HepG2 (cell line): ENCODE results near the gene PRSS53. TPM values are rescaled to one million over a fixed set of nuclear protein-coding genes. Genes with fewer than 3 reads are reported as not detected.
A peak's percentile ranks its signal among the peaks of the same experiment; 100 is the strongest.

Source experiments
- CENPBD1 ChIP-seq: sonication (generic); formaldehyde crosslinking; IDR thresholded peaks from 2 replicates; pipeline ENCODE4 v1.8.0; 2022; ENCODE audit warnings: missing genetic modification reagents, low read depth, mild to moderate bottlenecking, borderline replicate concordance
- CENPX ChIP-seq: sonication (generic); formaldehyde crosslinking; IDR thresholded peaks from 2 replicates; pipeline ENCODE4 v1.9.0; 2021; ENCODE audit warnings: mild to moderate bottlenecking, missing genetic modification reagents, moderate library complexity
- ISX ChIP-seq: sonication (generic); formaldehyde crosslinking; conservative IDR thresholded peaks from 2 replicates; pipeline ENCODE4 v1.5.0; 2020; ENCODE audit warnings: missing genetic modification reagents
- KLF12 ChIP-seq: sonication (generic); formaldehyde crosslinking; IDR thresholded peaks from 2 replicates; pipeline ENCODE4 v1.4.0; 2020; ENCODE audit warnings: missing genetic modification reagents, borderline replicate concordance
- NRL ChIP-seq: sonication (generic); formaldehyde crosslinking; IDR thresholded peaks from 2 replicates; pipeline ENCODE4 v1.5.0; 2020; ENCODE audit warnings: missing genetic modification reagents, mild to moderate bottlenecking, moderate library complexity, borderline replicate concordance
- PBX2 ChIP-seq: IDR thresholded peaks from 2 replicates; pipeline ENCODE4 v1.6.1; 2016; ENCODE audit warnings: control low read depth
- PHB2 ChIP-seq: fragments of 450-650 bp; IDR thresholded peaks from 2 replicates; pipeline ENCODE4 v1.6.1; 2018; ENCODE audit not compliant: partially characterized antibody
- RBAK ChIP-seq: sonication (generic); formaldehyde crosslinking; IDR thresholded peaks from 2 replicates; pipeline ENCODE4 v1.5.1; 2020; ENCODE audit warnings: mild to moderate bottlenecking, missing genetic modification reagents
- RBM22 ChIP-seq: fragments of 200-400 bp; formaldehyde crosslinking; optimal IDR thresholded peaks from 2 replicates; pipeline ENCODE3; 2017; ENCODE audit warnings: mild to moderate bottlenecking, low read length, moderate library complexity
- SMAD1 ChIP-seq: sonication (generic); formaldehyde crosslinking; IDR thresholded peaks from 2 replicates; pipeline ENCODE4 v1.4.0; 2020; ENCODE audit warnings: missing genetic modification reagents, low read depth, mild to moderate bottlenecking, borderline replicate concordance
- SNAPC2 ChIP-seq: sonication (generic); formaldehyde crosslinking; IDR thresholded peaks from 2 replicates; pipeline ENCODE4 v1.8.1; 2022; ENCODE audit warnings: mild to moderate bottlenecking, missing genetic modification reagents
- XBP1 ChIP-seq: sonication (generic); formaldehyde crosslinking; IDR thresholded peaks from 2 replicates; pipeline ENCODE4 v1.5.0; 2020; ENCODE audit warnings: missing genetic modification reagents
- YY1 ChIP-seq: IDR thresholded peaks from 2 replicates; pipeline ENCODE4 v1.6.1; 2011; ENCODE audit warnings: low read length, low read depth, moderate library complexity, mild to moderate bottlenecking; ENCODE audit not compliant: insufficient read depth, insufficient replicate concordance
- ZFY ChIP-seq: sonication (generic); formaldehyde crosslinking; IDR thresholded peaks from 2 replicates; pipeline ENCODE4 v1.4.0; 2020; ENCODE audit warnings: missing genetic modification reagents
- ZNF232 ChIP-seq: sonication (generic); formaldehyde crosslinking; IDR thresholded peaks from 2 replicates; pipeline ENCODE4 v1.4.0; 2020; ENCODE audit warnings: missing genetic modification reagents, borderline replicate concordance
- ZNF30 ChIP-seq: sonication (generic); formaldehyde crosslinking; IDR thresholded peaks from 2 replicates; pipeline ENCODE4 v1.5.0; 2020; ENCODE audit warnings: mild to moderate bottlenecking, missing genetic modification reagents
- ZNF446 ChIP-seq: sonication (generic); formaldehyde crosslinking; IDR thresholded peaks from 2 replicates; pipeline ENCODE4 v1.5.0; 2020; ENCODE audit warnings: mild to moderate bottlenecking, missing genetic modification reagents
- ZNF619 ChIP-seq: sonication (generic); formaldehyde crosslinking; IDR thresholded peaks from 2 replicates; pipeline ENCODE4 v1.4.0; 2020; ENCODE audit warnings: mild to moderate bottlenecking, missing genetic modification reagents
- ZNF660 ChIP-seq: sonication (generic); formaldehyde crosslinking; IDR thresholded peaks from 2 replicates; pipeline ENCODE4 v1.5.1; 2020; ENCODE audit warnings: mild to moderate bottlenecking, low read depth, missing genetic modification reagents, borderline replicate concordance
- ZNF792 ChIP-seq: IDR thresholded peaks from 2 replicates; pipeline ENCODE4 v1.6.1; 2016
- ZNF839 ChIP-seq: sonication (generic); formaldehyde crosslinking; IDR thresholded peaks from 2 replicates; pipeline ENCODE4 v1.4.0; 2020; ENCODE audit warnings: missing genetic modification reagents, mild to moderate bottlenecking, borderline replicate concordance
- ZNF841 ChIP-seq: sonication (generic); formaldehyde crosslinking; IDR thresholded peaks from 2 replicates; pipeline ENCODE4 v1.8.1; 2023; ENCODE audit warnings: missing genetic modification reagents, borderline replicate concordance
- ZSCAN29 ChIP-seq: sonication (generic); formaldehyde crosslinking; conservative IDR thresholded peaks from 2 replicates; pipeline ENCODE4 v1.4.0; 2020; ENCODE audit warnings: mild to moderate bottlenecking, missing genetic modification reagents
- ZZZ3 ChIP-seq: sonication (generic); formaldehyde crosslinking; IDR thresholded peaks from 2 replicates; pipeline ENCODE4 v1.4.0; 2020; ENCODE audit warnings: missing genetic modification reagents, mild to moderate bottlenecking, borderline replicate concordance
- polyA plus RNA-seq, 8 experiments: library from polyadenylated mRNA; depleted of rRNA in 3 of 8; stranded (reverse) in 7 of 8; unstranded in 1 of 8; fragments of >200 nt; fragmentation: Illumina TruSeq in 4 of 8; extraction: Trizol in 4 of 8; gene quantifications; 2 replicates each; pipeline versions ENCODE4 v1.2.1 to v1.2.3, GENCODE V29; 2011 to 2016; ENCODE audit warnings: low read depth in 4 of 8, missing spikeins in 1 of 8, mixed read lengths in 1 of 8; ENCODE audit not compliant: insufficient read depth in 1 of 8
- total RNA-seq, 5 experiments: library from RNA; depleted of rRNA; stranded (reverse); fragments of >200 nt; fragmentation: Illumina TruSeq; extraction: Trizol; gene quantifications; 2 replicates each; pipeline ENCODE4 v1.2.3, GENCODE V29; 2016; ENCODE audit warnings: low read depth in 1 of 5
- TF ChIP-seq, protein P1 (sequence below): IDR thresholded peaks from 2 replicates; pipeline ENCODE4 v1.6.1; 2016; ENCODE audit warnings: low read depth, control low read depth
- TF ChIP-seq, protein P2 (sequence below): sonication (generic); formaldehyde crosslinking; IDR thresholded peaks from 2 replicates; pipeline ENCODE4 v1.9.0; 2021; ENCODE audit warnings: missing genetic modification reagents, mild to moderate bottlenecking, borderline replicate concordance
- TF ChIP-seq, protein P3 (sequence below): sonication (generic); formaldehyde crosslinking; IDR thresholded peaks from 2 replicates; pipeline ENCODE4 v1.8.1; 2023; ENCODE audit warnings: missing genetic modification reagents, mild to moderate bottlenecking, borderline replicate concordance

The PRSS53 gene
- total and polyA plus RNA-seq, 2 of the 13 experiments (the other 11 are each of a cell fraction or from before 2014, with no cell fraction given) = 2.2 to 7.4 TPM

- TF ChIP-seq PBX2 (CRISPR knock-in tag) = no peak
- TF ChIP-seq CENPX (CRISPR knock-in tag) = no peak
- TF ChIP-seq ZZZ3 (CRISPR knock-in tag) = no peak
- peak; percentile 62; the same call in 1 of the 2 replicates for TF ChIP-seq ZNF839
- TF ChIP-seq CENPBD1 (CRISPR knock-in tag) = no peak
- peak; percentile 85 for TF ChIP-seq NRL (CRISPR knock-in tag)
- no peak for TF ChIP-seq SMAD1 (CRISPR knock-in tag)
- TF ChIP-seq ZSCAN29 = no peak
- TF ChIP-seq ZNF792 (CRISPR knock-in tag) = peak; percentile 73; the same call in 1 of the 2 replicates
- TF ChIP-seq SNAPC2 (CRISPR knock-in tag) = no peak; the same call in 1 of the 2 replicates
- no peak for TF ChIP-seq ISX (CRISPR knock-in tag)
- TF ChIP-seq RBAK = peak; percentile 21; the same call in 1 of the 2 replicates
- TF ChIP-seq ZNF30 = no peak
- TF ChIP-seq, protein P1, sequence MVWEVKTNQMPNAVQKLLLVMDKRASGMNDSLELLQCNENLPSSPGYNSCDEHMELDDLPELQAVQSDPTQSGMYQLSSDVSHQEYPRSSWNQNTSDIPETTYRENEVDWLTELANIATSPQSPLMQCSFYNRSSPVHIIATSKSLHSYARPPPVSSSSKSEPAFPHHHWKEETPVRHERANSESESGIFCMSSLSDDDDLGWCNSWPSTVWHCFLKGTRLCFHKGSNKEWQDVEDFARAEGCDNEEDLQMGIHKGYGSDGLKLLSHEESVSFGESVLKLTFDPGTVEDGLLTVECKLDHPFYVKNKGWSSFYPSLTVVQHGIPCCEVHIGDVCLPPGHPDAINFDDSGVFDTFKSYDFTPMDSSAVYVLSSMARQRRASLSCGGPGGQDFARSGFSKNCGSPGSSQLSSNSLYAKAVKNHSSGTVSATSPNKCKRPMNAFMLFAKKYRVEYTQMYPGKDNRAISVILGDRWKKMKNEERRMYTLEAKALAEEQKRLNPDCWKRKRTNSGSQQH = no peak
- no peak for TF ChIP-seq PHB2
- TF ChIP-seq, protein P2, sequence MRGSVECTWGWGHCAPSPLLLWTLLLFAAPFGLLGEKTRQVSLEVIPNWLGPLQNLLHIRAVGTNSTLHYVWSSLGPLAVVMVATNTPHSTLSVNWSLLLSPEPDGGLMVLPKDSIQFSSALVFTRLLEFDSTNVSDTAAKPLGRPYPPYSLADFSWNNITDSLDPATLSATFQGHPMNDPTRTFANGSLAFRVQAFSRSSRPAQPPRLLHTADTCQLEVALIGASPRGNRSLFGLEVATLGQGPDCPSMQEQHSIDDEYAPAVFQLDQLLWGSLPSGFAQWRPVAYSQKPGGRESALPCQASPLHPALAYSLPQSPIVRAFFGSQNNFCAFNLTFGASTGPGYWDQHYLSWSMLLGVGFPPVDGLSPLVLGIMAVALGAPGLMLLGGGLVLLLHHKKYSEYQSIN (CRISPR knock-in tag) = no peak
- no peak; the same call in 1 of the 2 replicates for TF ChIP-seq ZNF619 (CRISPR knock-in tag)
- TF ChIP-seq ZNF446 (CRISPR knock-in tag) = peak; percentile 67; the same call in 1 of the 2 replicates
- no peak for TF ChIP-seq XBP1 (CRISPR knock-in tag)
- TF ChIP-seq ZNF841 = no peak
- peak; percentile 88; the same call in 1 of the 2 replicates for TF ChIP-seq ZNF232 (CRISPR knock-in tag)
- TF ChIP-seq ZNF660 = no peak
- TF ChIP-seq YY1 = no peak
- no peak for TF ChIP-seq RBM22
- TF ChIP-seq KLF12 (CRISPR knock-in tag) = no peak
- peak; percentile 60 for TF ChIP-seq ZFY
- TF ChIP-seq, protein P3, sequence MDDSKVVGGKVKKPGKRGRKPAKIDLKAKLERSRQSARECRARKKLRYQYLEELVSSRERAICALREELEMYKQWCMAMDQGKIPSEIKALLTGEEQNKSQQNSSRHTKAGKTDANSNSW = 0 out of 2 replicates have a peak, but pooled peaks have one; percentile 64
Measured at GRCh38 chr16:31033709-31034492, 54.8 kb downstream of the PRSS53 start (continued).
